Activated naive CD4-positive, alpha-beta T cell treated with anti-CD3 and anti-CD28 coated beads, Interleukin-2, amount 50 U/mL, for 24 hours (primary cell): ENCODE measurements around the gene DHRS12.

Experiments
- H3K27ac Mint-ChIP-seq: one replicate; pipeline ENCODE4 v1.8.0; 2021; ENCODE audit warnings: mild to moderate bottlenecking, mixed read lengths
- H3K27me3 Mint-ChIP-seq: one replicate; pipeline ENCODE4 v1.8.0; 2021; ENCODE audit warnings: mixed read lengths
- H3K36me3 Mint-ChIP-seq: one replicate; pipeline ENCODE4 v1.8.0; 2021; ENCODE audit warnings: mixed read lengths
- H3K4me1 Mint-ChIP-seq: one replicate; pipeline ENCODE4 v1.8.0; 2021; ENCODE audit warnings: mixed read lengths
- H3K4me3 Mint-ChIP-seq: one replicate; pipeline ENCODE4 v1.8.0; 2021; ENCODE audit warnings: mild to moderate bottlenecking, mixed read lengths
- H3K9me3 Mint-ChIP-seq: one replicate; pipeline ENCODE4 v1.8.0; 2021; ENCODE audit warnings: mixed read lengths

DHRS12 gene

GRCh38 chr13:51819544-51819943 lies 15.6 kb upstream of the DHRS12 start:
- Mint-ChIP-seq H3K4me1 (peaks cover 95% of the 10 kb centered on the region), H3K36me3 (peaks cover 1% of the 10 kb centered on the region), H3K27me3 (no peaks in the 10 kb centered on the region), H3K4me3 (peak overlapping the region; percentile 89), H3K9me3 (no peaks in the 10 kb centered on the region), H3K27ac (peak overlapping the region; percentile 99)

GRCh38 chr13:51818781-51819511 lies 15.0 kb upstream of the DHRS12 start:
- no peaks in the 10 kb centered on the region for H3K27me3 Mint-ChIP-seq
- peaks cover 1% of the 10 kb centered on the region for H3K36me3 Mint-ChIP-seq
- H3K4me1 Mint-ChIP-seq: peaks cover 95% of the 10 kb centered on the region
- H3K4me3 Mint-ChIP-seq: peak overlapping the region; percentile 89
- no peaks in the 10 kb centered on the region for H3K9me3 Mint-ChIP-seq
- peak overlapping the region; percentile 99 for H3K27ac Mint-ChIP-seq

GRCh38 chr13:51818276-51818675 lies 14.3 kb upstream of the DHRS12 start:
- Mint-ChIP-seq H3K27ac (peak overlapping the region; percentile 99), H3K9me3 (no peaks in the 10 kb centered on the region), H3K36me3 (peaks cover 1% of the 10 kb centered on the region), H3K4me3 (peak overlapping the region; percentile 89), H3K4me1 (peaks cover 95% of the 10 kb centered on the region), H3K27me3 (no peaks in the 10 kb centered on the region)

- Mint-ChIP-seq H3K4me3 (peak overlapping the region; percentile 89), H3K27me3 (no peaks in the 10 kb centered on the region), H3K27ac (peak overlapping the region; percentile 99), H3K36me3 (peaks cover 1% of the 10 kb centered on the region), H3K9me3 (no peaks in the 10 kb centered on the region), H3K4me1 (peaks cover 96% of the 10 kb centered on the region)
These were observed 13.8 kb upstream of the DHRS12 start for GRCh38 chr13:51817717-51818116.

- peak overlapping the region; percentile 90 for H3K27ac Mint-ChIP-seq
- H3K27me3 Mint-ChIP-seq: no peaks in the 10 kb centered on the region
- peak overlapping the region; percentile 16 for H3K4me3 Mint-ChIP-seq
- peaks cover 98% of the 10 kb centered on the region for H3K4me1 Mint-ChIP-seq
- H3K36me3 Mint-ChIP-seq: peaks cover 1% of the 10 kb centered on the region
- H3K9me3 Mint-ChIP-seq: no peaks in the 10 kb centered on the region
These were observed 12.8 kb upstream of the DHRS12 start for GRCh38 chr13:51816604-51817249.

- Mint-ChIP-seq H3K27ac (peak overlapping the region; percentile 90), H3K27me3 (no peaks in the 10 kb centered on the region), H3K4me3 (no peak overlapping the region), H3K36me3 (peaks cover 1% of the 10 kb centered on the region), H3K4me1 (peaks cover 93% of the 10 kb centered on the region), H3K9me3 (no peaks in the 10 kb centered on the region)
These were observed 11.9 kb upstream of the DHRS12 start for GRCh38 chr13:51815848-51816247.

GRCh38 chr13:51814825-51815650 lies 11.1 kb upstream of the DHRS12 start:
- no peaks in the 10 kb centered on the region for H3K27me3 Mint-ChIP-seq
- peak overlapping the region; percentile 90 for H3K27ac Mint-ChIP-seq
- H3K36me3 Mint-ChIP-seq: peaks cover 1% of the 10 kb centered on the region
- peak overlapping the region; percentile 75 for H3K4me3 Mint-ChIP-seq
- H3K4me1 Mint-ChIP-seq: peaks cover 84% of the 10 kb centered on the region
- H3K9me3 Mint-ChIP-seq: no peaks in the 10 kb centered on the region

- Mint-ChIP-seq H3K4me1 (peaks cover 78% of the 10 kb centered on the region), H3K27ac (peak overlapping the region; percentile 87), H3K4me3 (peak overlapping the region; percentile 24), H3K9me3 (no peaks in the 10 kb centered on the region), H3K36me3 (peaks cover 4% of the 10 kb centered on the region), H3K27me3 (no peaks in the 10 kb centered on the region)
These were observed 10.1 kb upstream of the DHRS12 start for GRCh38 chr13:51814071-51814470.

GRCh38 chr13:51811920-51812451 lies 8.0 kb upstream of the DHRS12 start:
- H3K36me3 Mint-ChIP-seq: peaks cover 10% of the 10 kb centered on the region
- H3K27ac Mint-ChIP-seq: peak overlapping the region; percentile 93
- H3K4me3 Mint-ChIP-seq: no peak overlapping the region
- no peaks in the 10 kb centered on the region for H3K9me3 Mint-ChIP-seq
- H3K4me1 Mint-ChIP-seq: peaks cover 60% of the 10 kb centered on the region
- H3K27me3 Mint-ChIP-seq: no peaks in the 10 kb centered on the region

- H3K36me3 Mint-ChIP-seq: peaks cover 9% of the 10 kb centered on the region
- no peaks in the 10 kb centered on the region for H3K27me3 Mint-ChIP-seq
- H3K4me1 Mint-ChIP-seq: peaks cover 58% of the 10 kb centered on the region
- no peak overlapping the region for H3K4me3 Mint-ChIP-seq
- H3K27ac Mint-ChIP-seq: peak overlapping the region; percentile 93
- H3K9me3 Mint-ChIP-seq: no peaks in the 10 kb centered on the region
These were observed 7.1 kb upstream of the DHRS12 start for GRCh38 chr13:51811046-51811445.

GRCh38 chr13:51808811-51809210 lies 4.8 kb upstream of the DHRS12 start:
- peaks cover 9% of the 10 kb centered on the region for H3K36me3 Mint-ChIP-seq
- H3K9me3 Mint-ChIP-seq: no peaks in the 10 kb centered on the region
- no peak overlapping the region for H3K4me3 Mint-ChIP-seq
- H3K4me1 Mint-ChIP-seq: peaks cover 54% of the 10 kb centered on the region
- no peaks in the 10 kb centered on the region for H3K27me3 Mint-ChIP-seq
- peak overlapping the region; percentile 56 for H3K27ac Mint-ChIP-seq

GRCh38 chr13:51807041-51807440 lies 3.1 kb upstream of the DHRS12 start:
- H3K4me3 Mint-ChIP-seq: no peak overlapping the region
- no peaks in the 10 kb centered on the region for H3K27me3 Mint-ChIP-seq
- H3K4me1 Mint-ChIP-seq: peaks cover 48% of the 10 kb centered on the region
- H3K27ac Mint-ChIP-seq: no peak overlapping the region
- no peaks in the 10 kb centered on the region for H3K9me3 Mint-ChIP-seq
- H3K36me3 Mint-ChIP-seq: peaks cover 9% of the 10 kb centered on the region

GRCh38 chr13:51806566-51806965 lies 2.6 kb upstream of the DHRS12 start:
- Mint-ChIP-seq H3K9me3 (no peaks in the 10 kb centered on the region), H3K36me3 (peaks cover 9% of the 10 kb centered on the region), H3K27me3 (no peaks in the 10 kb centered on the region), H3K4me3 (no peak overlapping the region), H3K4me1 (peaks cover 48% of the 10 kb centered on the region), H3K27ac (peak overlapping the region; percentile 66)

- peak overlapping the region; percentile 98 for H3K27ac Mint-ChIP-seq
- H3K9me3 Mint-ChIP-seq: no peaks in the 10 kb centered on the region
- peak overlapping the region; percentile 8 for H3K4me3 Mint-ChIP-seq
- peaks cover 48% of the 10 kb centered on the region for H3K4me1 Mint-ChIP-seq
- H3K36me3 Mint-ChIP-seq: peaks cover 9% of the 10 kb centered on the region
- H3K27me3 Mint-ChIP-seq: no peaks in the 10 kb centered on the region
These were observed 2.0 kb upstream of the DHRS12 start for GRCh38 chr13:51805925-51806324.

GRCh38 chr13:51805313-51805712 lies 1.4 kb upstream of the DHRS12 start:
- H3K4me3 Mint-ChIP-seq: peak overlapping the region; percentile 97
- no peaks in the 10 kb centered on the region for H3K27me3 Mint-ChIP-seq
- peak overlapping the region; percentile 98 for H3K27ac Mint-ChIP-seq
- peaks cover 9% of the 10 kb centered on the region for H3K36me3 Mint-ChIP-seq
- peaks cover 48% of the 10 kb centered on the region for H3K4me1 Mint-ChIP-seq
- no peaks in the 10 kb centered on the region for H3K9me3 Mint-ChIP-seq
